ENCODE data around the gene DNAJC1.

- TF ChIP-seq, protein P1, sequence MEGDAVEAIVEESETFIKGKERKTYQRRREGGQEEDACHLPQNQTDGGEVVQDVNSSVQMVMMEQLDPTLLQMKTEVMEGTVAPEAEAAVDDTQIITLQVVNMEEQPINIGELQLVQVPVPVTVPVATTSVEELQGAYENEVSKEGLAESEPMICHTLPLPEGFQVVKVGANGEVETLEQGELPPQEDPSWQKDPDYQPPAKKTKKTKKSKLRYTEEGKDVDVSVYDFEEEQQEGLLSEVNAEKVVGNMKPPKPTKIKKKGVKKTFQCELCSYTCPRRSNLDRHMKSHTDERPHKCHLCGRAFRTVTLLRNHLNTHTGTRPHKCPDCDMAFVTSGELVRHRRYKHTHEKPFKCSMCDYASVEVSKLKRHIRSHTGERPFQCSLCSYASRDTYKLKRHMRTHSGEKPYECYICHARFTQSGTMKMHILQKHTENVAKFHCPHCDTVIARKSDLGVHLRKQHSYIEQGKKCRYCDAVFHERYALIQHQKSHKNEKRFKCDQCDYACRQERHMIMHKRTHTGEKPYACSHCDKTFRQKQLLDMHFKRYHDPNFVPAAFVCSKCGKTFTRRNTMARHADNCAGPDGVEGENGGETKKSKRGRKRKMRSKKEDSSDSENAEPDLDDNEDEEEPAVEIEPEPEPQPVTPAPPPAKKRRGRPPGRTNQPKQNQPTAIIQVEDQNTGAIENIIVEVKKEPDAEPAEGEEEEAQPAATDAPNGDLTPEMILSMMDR (IDR thresholded peaks at IDR 0.05): no peak
- TF ChIP-seq POLR2A (IDR thresholded peaks at IDR 0.05): no peak
These were observed 244.3 kb downstream of the DNAJC1 start for GRCh38 chr10:21759232-21759631.
